Gastrocnemius medialis (tissue), 4 donors: ENCODE measurements around the gene IKBKG. TPM values are rescaled to one million over a fixed set of nuclear protein-coding genes. Genes with fewer than 3 reads are reported as not detected.
"Not testable (repeated sequence)": the region's sequence is repeated elsewhere in the genome, so short reads cannot be mapped to it uniquely, and the experiment has no call there.

Source experiments
- ATAC-seq, 2 donors: fragments of 150-250 bp; one replicate each; pipeline ENCODE4 v1.9.1; 2016
- DNase-seq, 2 donors: peaks; one replicate each; pipeline ENCODE4 v3.0.0-alpha.2; 2019
- H3K27ac ChIP-seq, 4 donors: fragments of 200-600 bp; sonication (generic); 1 replicate in 1 of 4; 2 replicates in 3 of 4; pipeline ENCODE4 v1.5.1; 2016 to 2018; ENCODE audit warnings: mild to moderate bottlenecking in 2 of 4, moderate library complexity in 1 of 4
- H3K27me3 ChIP-seq, 3 donors: fragments of 200-600 bp; sonication (generic) in 2 of 3; 1 replicate in 1 of 3; 2 replicates in 2 of 3; pipeline versions ENCODE4 v1.5.1 to v1.6.0; 2016 to 2019; ENCODE audit warnings: mild to moderate bottlenecking in 1 of 3, moderate library complexity in 1 of 3
- H3K36me3 ChIP-seq, 2 donors: fragments of 200-600 bp; sonication (generic) in 1 of 2; one replicate each; pipeline ENCODE4 v1.5.1; 2017 to 2018
- H3K4me1 ChIP-seq, 2 donors: fragments of 200-600 bp; sonication (generic) in 1 of 2; one replicate each; pipeline ENCODE4 v1.5.1; 2016 to 2017; ENCODE audit warnings: mild to moderate bottlenecking in 2 of 2
- H3K4me3 ChIP-seq, 4 donors: fragments of 200-600 bp; sonication (generic) in 3 of 4; 1 replicate in 1 of 4; 2 replicates in 3 of 4; pipeline ENCODE4 v1.5.1; 2016 to 2019; ENCODE audit warnings: mild to moderate bottlenecking in 2 of 4
- H3K9me3 ChIP-seq, 3 donors: fragments of 200-600 bp; sonication (generic) in 2 of 3; 1 replicate in 1 of 3; 2 replicates in 2 of 3; pipeline ENCODE4 v1.5.1; 2016 to 2019
- in situ Hi-C, 4 donors: fragments of 200-750 bp; cut with MboI; loops; one replicate each; pipeline versions ENCODE4 v1.15.0 to v1.8.0; 2017; ENCODE audit warnings: low sequenced_read_pairs in 4 of 4
- intact Hi-C: fragments of 100-400 bp; cut with DNase I; formaldehyde crosslinking; loops from one replicate; pipeline ENCODE4 v1.15.1; 2023; ENCODE audit warnings: low total_unique reads
- total RNA-seq, 4 donors: library from RNA; depleted of rRNA; stranded (reverse); fragments of >200 nt; gene quantifications; one replicate each; pipeline versions ENCODE4 v1.1.0 to v1.2.3, GENCODE V29; 2016

Gene IKBKG
- total RNA-seq, 4 donors from 2014 or later, result 8.8 to 17.5 (median 11.6) TPM

DNA sequence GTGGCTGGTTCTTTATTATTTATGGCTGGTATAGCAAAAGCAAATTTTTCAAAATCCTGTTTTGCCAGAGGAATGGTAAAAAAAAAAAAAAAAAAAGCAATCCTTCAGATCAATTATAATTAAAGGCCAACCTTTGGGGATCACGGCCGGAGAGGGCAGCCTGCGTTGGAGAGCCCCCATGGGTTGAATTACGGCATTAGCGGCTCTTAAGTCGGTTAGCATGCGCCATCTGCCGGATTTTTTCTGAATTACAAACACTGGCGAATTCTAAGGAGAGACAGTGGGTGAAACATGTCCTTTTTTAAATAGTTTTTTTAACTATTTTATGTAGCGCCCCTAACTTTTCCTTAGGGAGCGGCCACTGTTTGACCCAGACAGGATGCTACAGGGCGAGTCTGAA, 66.2 kb downstream of the IKBKG start:
- H3K9me3 ChIP-seq, ATAC-seq, H3K4me3 ChIP-seq, DNase-seq, H3K4me1 ChIP-seq, H3K27ac ChIP-seq, H3K36me3 ChIP-seq, in situ Hi-C loops, H3K27me3 ChIP-seq, intact Hi-C loops: not testable (repeated sequence)

Other genes starting within 250 kb of the IKBKG start
- 100 to 1,000 TPM in 1 of 4 donors, 10 to 100 TPM in 3; 23.9 to 128 (median 88.9) TPM for gene FLNA, start 173.0 kb upstream of the IKBKG start, total RNA-seq
- 10 to 100 TPM; 36.2 to 61.5 (median 53.2) TPM for gene EMD, start 168.3 kb upstream of the IKBKG start, total RNA-seq
- 1,000 to 10,000 TPM; 3,899 to 6,066 (median 5,720) TPM for gene RPL10, start 149.2 kb upstream of the IKBKG start, total RNA-seq
- gene DNASE1L1, start 138.4 kb upstream of the IKBKG start, total RNA-seq, result 100 to 1,000 TPM in 3 of 4 donors, 10 to 100 TPM in 1; 88.4 to 148 (median 116) TPM
- gene TAFAZZIN, start 136.1 kb upstream of the IKBKG start, total RNA-seq, result 10 to 100 TPM; 17.6 to 28.3 (median 20.1) TPM
- 10 to 100 TPM; 16.7 to 37.8 (median 26.2) TPM for gene ATP6AP1, start 118.9 kb upstream of the IKBKG start, total RNA-seq
- 10 to 100 TPM; 19.8 to 54.5 (median 39.0) TPM for gene GDI1, start 110.5 kb upstream of the IKBKG start, total RNA-seq
- 10 to 100 TPM; 30.9 to 55.4 (median 45.3) TPM for gene FAM50A, start 103.5 kb upstream of the IKBKG start, total RNA-seq
- gene PLXNA3, start 89.3 kb upstream of the IKBKG start, total RNA-seq, result 10 to 100 TPM in 1 of 4 donors, 1 to 10 TPM in 3; 1.2 to 10.7 (median 2.8) TPM
- gene LAGE3, start 68.3 kb upstream of the IKBKG start, total RNA-seq, result 10 to 100 TPM; 26.0 to 72.5 (median 29.3) TPM
- 100 to 1,000 TPM in 1 of 4 donors, 10 to 100 TPM in 3; 54.6 to 116 (median 79.8) TPM for gene UBL4A, start 61.0 kb upstream of the IKBKG start, total RNA-seq
- gene SLC10A3, start 57.0 kb upstream of the IKBKG start, total RNA-seq, result 10 to 100 TPM; 11.8 to 33.3 (median 21.0) TPM
- 10 to 100 TPM; 28.3 to 44.5 (median 37.8) TPM for gene FAM3A, start 31.4 kb upstream of the IKBKG start, total RNA-seq
- gene G6PD, start 774 bp upstream of the IKBKG start, total RNA-seq, result 10 to 100 TPM in 1 of 4 donors, 1 to 10 TPM in 3; 1.5 to 23.9 (median 7.6) TPM
- not detected for gene CTAG1A, start 37.5 kb downstream of the IKBKG start, total RNA-seq
- not detected for gene CTAG1B, start 71.7 kb downstream of the IKBKG start, total RNA-seq
- gene CTAG2, start 106.0 kb downstream of the IKBKG start, total RNA-seq, result not detected
- gene GAB3, start 203.5 kb downstream of the IKBKG start, total RNA-seq, result 1 to 10 TPM in 3 of 4 donors, under 1 TPM in 1; 0.92 to 2.2 (median 1.1) TPM
- 10 to 100 TPM; 17.8 to 34.1 (median 21.7) TPM for gene DKC1, start 215.2 kb downstream of the IKBKG start, total RNA-seq